IMR-90 (cell line): ENCODE data around the gene CD9. TPM values are rescaled to one million over a fixed set of nuclear protein-coding genes. Genes with fewer than 3 reads are reported as not detected.

ENCODE experiments used
- ATAC-seq: fragments of 200-7000 bp; cut with Tn5 transposase; 2 replicates; pipeline ENCODE4 v1.9.1; 2020; ENCODE audit warnings: low read depth, mild to moderate bottlenecking, moderate library complexity
- BruUV-seq: library from RNA; stranded (reverse); fragments of 400-500 nt; replicated peaks from 2 replicates; lab custom pipeline; 2021; lab: Mats Ljungman, UMichigan
- CTCF ChIA-PET: fragments of 300-600 bp; formaldehyde crosslinking; extraction: SDS; loops from one replicate; lab custom pipeline; 2021; ENCODE audit warnings: antibody characterized with exemption; lab: Yijun Ruan, JAX
- POLR2A ChIA-PET: fragments of 300-600 bp; sonication (Branson Sonifier 250); formaldehyde crosslinking; loops from one replicate; lab custom pipeline; 2022; ENCODE audit warnings: antibody characterized with exemption; ENCODE audit not compliant: unreplicated experiment; lab: Charles Lee
- DNase-seq: peaks from one replicate; pipeline ENCODE4 v3.0.0; 2013
- H2AFZ ChIP-seq: replicated peaks from 2 replicates; pipeline ENCODE3; 2013; ENCODE audit warnings: low read length, mild to moderate bottlenecking; ENCODE audit not compliant: poor library complexity
- H2AK5ac ChIP-seq: 2 replicates; pipeline ENCODE4 v1.6.1; 2013; ENCODE audit warnings: low read depth, low read length, inconsistent platforms
- H2AK9ac ChIP-seq: replicated peaks from 2 replicates; pipeline ENCODE3; 2013; ENCODE audit warnings: mild to moderate bottlenecking, low read depth, low read length, moderate library complexity; ENCODE audit not compliant: poor library complexity
- H2BK120ac ChIP-seq: 2 replicates; pipeline ENCODE4 v1.6.1; 2013; ENCODE audit warnings: low read depth, low read length, inconsistent platforms
- H2BK15ac ChIP-seq: 3 replicates; pipeline ENCODE4 v1.6.1; 2013; ENCODE audit warnings: low read depth, low read length, inconsistent platforms
- H2BK20ac ChIP-seq: 2 replicates; pipeline ENCODE4 v1.6.1; 2013; ENCODE audit warnings: low read depth, mild to moderate bottlenecking, inconsistent platforms, low read length, moderate library complexity
- H2BK5ac ChIP-seq: 2 replicates; pipeline ENCODE4 v1.6.1; 2013; ENCODE audit warnings: mild to moderate bottlenecking, low read depth, low read length, inconsistent platforms; ENCODE audit not compliant: poor library complexity, severe bottlenecking
- H3K14ac ChIP-seq: replicated peaks from 2 replicates; pipeline ENCODE4 v1.6.1; 2013; ENCODE audit warnings: low read depth, low read length, inconsistent platforms
- H3K18ac ChIP-seq: 2 replicates; pipeline ENCODE4 v1.6.1; 2013; ENCODE audit warnings: low read depth, low read length, control low read depth
- H3K23ac ChIP-seq: 2 replicates; pipeline ENCODE4 v1.6.1; 2013; ENCODE audit warnings: low read depth, low read length, inconsistent platforms
- H3K27ac ChIP-seq: 2 replicates; pipeline ENCODE4 v1.5.1; 2013; ENCODE audit warnings: mild to moderate bottlenecking, control low read depth, low read length; ENCODE audit not compliant: insufficient read depth
- H3K27me3 ChIP-seq: 2 replicates; pipeline ENCODE4 v1.6.1; 2013; ENCODE audit warnings: low read length; ENCODE audit not compliant: control insufficient read depth, insufficient read depth
- H3K36me3 ChIP-seq: 2 replicates; pipeline ENCODE4 v1.6.1; 2013; ENCODE audit warnings: low read length, mixed read lengths; ENCODE audit not compliant: control insufficient read depth, insufficient read depth
- H3K4ac ChIP-seq: 2 replicates; pipeline ENCODE4 v1.6.1; 2013; ENCODE audit warnings: low read depth, low read length, inconsistent platforms
- H3K4me1 ChIP-seq: 2 replicates; pipeline ENCODE4 v1.6.1; 2013; ENCODE audit warnings: low read length, mixed read lengths; ENCODE audit not compliant: control insufficient read depth, insufficient read depth
- H3K4me2 ChIP-seq: 2 replicates; pipeline ENCODE4 v1.6.1; 2013; ENCODE audit warnings: low read depth, mild to moderate bottlenecking, control low read depth, low read length, moderate library complexity
- H3K4me3 ChIP-seq: 2 replicates; pipeline ENCODE4 v1.5.1; 2013; ENCODE audit warnings: low read depth, mild to moderate bottlenecking, control low read depth, low read length, moderate library complexity; ENCODE audit not compliant: insufficient read depth
- H3K56ac ChIP-seq: 2 replicates; pipeline ENCODE4 v1.6.1; 2013; ENCODE audit warnings: low read length, inconsistent platforms; ENCODE audit not compliant: insufficient read depth; ENCODE audit errors: extremely low read depth
- H3K79me1 ChIP-seq, 2 experiments: 2 replicates each; pipeline ENCODE4 v1.6.1; 2013; ENCODE audit warnings: low read length in 2 of 2, inconsistent platforms in 1 of 2, low read depth in 1 of 2
- H3K9ac ChIP-seq: 2 replicates; pipeline ENCODE4 v1.6.1; 2013; ENCODE audit warnings: low read depth, low read length, control low read depth
- H3K9me1 ChIP-seq: 2 replicates; pipeline ENCODE4 v1.6.1; 2013; ENCODE audit warnings: low read length, inconsistent platforms; ENCODE audit not compliant: insufficient read depth
- H3K9me3 ChIP-seq: 2 replicates; pipeline ENCODE4 v1.6.1; 2013; ENCODE audit warnings: low read length; ENCODE audit not compliant: control insufficient read depth, insufficient read depth
- H4K20me1 ChIP-seq: 2 replicates; pipeline ENCODE4 v1.6.1; 2013; ENCODE audit warnings: low read length, inconsistent platforms; ENCODE audit not compliant: insufficient read depth
- H4K5ac ChIP-seq: 2 replicates; pipeline ENCODE4 v1.6.1; 2013; ENCODE audit warnings: mild to moderate bottlenecking, low read depth, low read length, control low read depth
- H4K8ac ChIP-seq, 2 experiments: 2 replicates each; pipeline ENCODE4 v1.6.1; 2013; ENCODE audit warnings: low read depth in 2 of 2, low read length in 2 of 2, control low read depth in 1 of 2, inconsistent platforms in 1 of 2
- H4K91ac ChIP-seq: 2 replicates; pipeline ENCODE4 v1.6.1; 2013; ENCODE audit warnings: low read depth, low read length, inconsistent platforms; ENCODE audit not compliant: insufficient read depth
- MAZ ChIP-seq: IDR thresholded peaks from 2 replicates; pipeline ENCODE4 v1.6.1; 2012; ENCODE audit warnings: low read depth, mild to moderate bottlenecking, low read length, improper control_type of control experiment, moderate library complexity, borderline replicate concordance
- RCOR1 ChIP-seq: IDR thresholded peaks from 2 replicates; pipeline ENCODE4 v1.6.1; 2012; ENCODE audit warnings: mild to moderate bottlenecking, low read length, improper control_type of control experiment; ENCODE audit not compliant: insufficient replicate concordance
- WGBS, 2 experiments: methylation state at CpG; one replicate each; pipeline versions ENCODE4 v1.1.5 to v1.1.7; 2013; ENCODE audit warnings: missing lambda C conversion rate in 2 of 2; ENCODE audit not compliant: insufficient read length in 1 of 2; ENCODE audit errors: extremely low coverage in 2 of 2; 5-methylcytosine and 5-hydroxymethylcytosine counted together
- dilution Hi-C: fragments of 300-500 bp; cut with HindIII; formaldehyde crosslinking; loops from one replicate; pipeline ENCODE4 v1.14.3; 2018; ENCODE audit warnings: low sequenced_read_pairs; ENCODE audit not compliant: unreplicated experiment
- in situ Hi-C: fragments of 300-500 bp; cut with MboI; formaldehyde crosslinking; loops from 3 replicates; pipeline ENCODE4 v1.14.3; 2019; ENCODE audit warnings: low sequenced_read_pairs, inconsistent platforms, mixed read lengths
- intact Hi-C: fragments of 100-400 bp; cut with micrococcal nuclease; formaldehyde crosslinking; loops from 2 replicates; pipeline ENCODE4 v1.10.0; 2022
- polyA plus RNA-seq, 3 experiments: library from polyadenylated mRNA; depleted of rRNA; stranded (reverse); fragments of >200 nt; gene quantifications; 2 replicates each; pipeline ENCODE4 v1.2.3, GENCODE V29; 2012; ENCODE audit warnings: low replicate concordance in 1 of 3
- total RNA-seq: library from RNA; depleted of rRNA; stranded (reverse); fragments of >200 nt; gene quantifications from 2 replicates; pipeline ENCODE4 v1.2.3, GENCODE V29; 2012

The CD9 gene
- total and polyA plus RNA-seq, 2 of the 4 experiments (the other 2 are of a cell fraction): 48.8 to 70.9 TPM

GRCh38 chr12:6201213-6201608 lies 1.0 kb downstream of the CD9 start:
- H3K18ac ChIP-seq: no peak overlapping the region
- H4K8ac ChIP-seq: no peak overlapping the region; a peak in 1 of 4 replicates
- no peak overlapping the region for H3K56ac ChIP-seq
- H2AK5ac ChIP-seq: no peak overlapping the region; the same call in 1 of the 2 replicates
- H4K20me1 ChIP-seq: peaks cover 12% of the 10 kb centered on the region; the same call in 1 of the 2 replicates
- WGBS, 2 experiments: no CpG with 5 or more reads among the region's 15 CpGs
- intact Hi-C loops (no loop called here), dilution Hi-C loops (no loop called here), in situ Hi-C loops (no loop called here)
- H3K14ac ChIP-seq: no peak overlapping the region; the same call in 1 of the 2 replicates
- H3K79me1 ChIP-seq: peaks cover 3 to 49% of the 10 kb centered on the region in 2 experiments; a peak in 2 of 4 replicates
- TF ChIP-seq RCOR1 (no peak), MAZ (no peak)
- ATAC-seq (no peak), DNase-seq (no peak)
- H2BK15ac ChIP-seq: 0 out of 3 replicates have a peak overlapping the region, but pooled peaks have one; percentile 16
- ChIA-PET POLR2A (interaction anchor here (0.6 kb wide), 1 partner anchor 83 kb away, joined by 3 read pairs; no protein-coding TSS in a partner anchor), CTCF (interaction anchor here (0.6 to 2.1 kb wide), 3 partner anchors 78 to 132 kb away, joined by 3 to 8 read pairs (median 8); no protein-coding TSS in a partner anchor)
- peak overlapping the region; percentile 45; the same call in 1 of the 2 replicates for H3K23ac ChIP-seq
- no peak overlapping the region for H3K27ac ChIP-seq
- H2BK5ac ChIP-seq: no peak overlapping the region
- peak overlapping the region; percentile 90 for H2AK9ac ChIP-seq
- H4K91ac ChIP-seq: no peak overlapping the region
- no peaks in the 10 kb centered on the region for H3K36me3 ChIP-seq
- peaks cover 16% of the 10 kb centered on the region; the same call in 1 of the 2 replicates for H3K4me1 ChIP-seq
- H3K9me1 ChIP-seq: peaks cover 16% of the 10 kb centered on the region
- no peaks in the 10 kb centered on the region for H3K9me3 ChIP-seq
- peak overlapping the region; percentile 43; the same call in 1 of the 2 replicates for H3K4ac ChIP-seq
- H2AFZ ChIP-seq: peak overlapping the region; percentile 89
- BruUV-seq: no TSS peak
- H3K9ac ChIP-seq: 0 out of 2 replicates have a peak overlapping the region, but pooled peaks have one; percentile 48
- H3K4me3 ChIP-seq: peak overlapping the region; percentile 83
- no peak overlapping the region for H2BK20ac ChIP-seq
- no peak overlapping the region for H2BK120ac ChIP-seq
- no peak overlapping the region for H4K5ac ChIP-seq
- no peaks in the 10 kb centered on the region; the same call in 1 of the 2 replicates for H3K27me3 ChIP-seq
- H3K4me2 ChIP-seq: peak overlapping the region; percentile 90
